Loucy (cell line): Measurements from ENCODE around the gene MGP.

Source experiments
- EZH2phosphoT487 ChIP-seq: fragments of 200-600 bp; IDR thresholded peaks from 2 replicates; pipeline ENCODE4 v1.6.1; 2018; ENCODE audit warnings: antibody characterized with exemption, mild to moderate bottlenecking, moderate library complexity, borderline replicate concordance
- TF ChIP-seq, protein P1 (sequence below): fragments of 200-600 bp; sonication (generic); conservative IDR thresholded peaks from 2 replicates; pipeline ENCODE4 v1.5.1; 2014; ENCODE audit warnings: mild to moderate bottlenecking, antibody characterized with exemption, low read length

DNA sequence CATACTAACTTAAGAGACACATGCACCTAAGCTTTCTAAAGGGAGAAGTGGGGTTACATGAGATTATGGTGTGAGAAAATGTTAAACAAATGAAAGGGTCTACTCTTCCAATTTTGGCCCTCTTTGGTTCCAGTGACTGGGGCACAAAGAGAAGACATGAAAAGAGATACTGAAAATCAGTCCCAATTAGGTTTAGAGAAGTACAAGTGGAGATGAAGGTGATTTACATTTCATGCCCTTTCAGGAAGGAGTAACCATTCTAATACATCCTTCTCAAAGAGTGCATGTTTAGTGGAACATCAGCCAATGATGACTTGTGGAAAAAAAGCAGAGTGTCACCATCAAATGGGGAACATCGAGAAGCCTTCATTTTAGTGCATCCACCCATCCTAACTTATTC, 14.4 kb downstream of the MGP start:
- TF ChIP-seq, protein P1, sequence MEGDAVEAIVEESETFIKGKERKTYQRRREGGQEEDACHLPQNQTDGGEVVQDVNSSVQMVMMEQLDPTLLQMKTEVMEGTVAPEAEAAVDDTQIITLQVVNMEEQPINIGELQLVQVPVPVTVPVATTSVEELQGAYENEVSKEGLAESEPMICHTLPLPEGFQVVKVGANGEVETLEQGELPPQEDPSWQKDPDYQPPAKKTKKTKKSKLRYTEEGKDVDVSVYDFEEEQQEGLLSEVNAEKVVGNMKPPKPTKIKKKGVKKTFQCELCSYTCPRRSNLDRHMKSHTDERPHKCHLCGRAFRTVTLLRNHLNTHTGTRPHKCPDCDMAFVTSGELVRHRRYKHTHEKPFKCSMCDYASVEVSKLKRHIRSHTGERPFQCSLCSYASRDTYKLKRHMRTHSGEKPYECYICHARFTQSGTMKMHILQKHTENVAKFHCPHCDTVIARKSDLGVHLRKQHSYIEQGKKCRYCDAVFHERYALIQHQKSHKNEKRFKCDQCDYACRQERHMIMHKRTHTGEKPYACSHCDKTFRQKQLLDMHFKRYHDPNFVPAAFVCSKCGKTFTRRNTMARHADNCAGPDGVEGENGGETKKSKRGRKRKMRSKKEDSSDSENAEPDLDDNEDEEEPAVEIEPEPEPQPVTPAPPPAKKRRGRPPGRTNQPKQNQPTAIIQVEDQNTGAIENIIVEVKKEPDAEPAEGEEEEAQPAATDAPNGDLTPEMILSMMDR, result no peak
- TF ChIP-seq EZH2phosphoT487, result no peak
